HFF-Myc (cell line): Measurements from ENCODE around the gene NTM.

Source experiments
- DNase-seq: peaks from one replicate; pipeline ENCODE4 v3.0.0-alpha.2; 2011; ENCODE audit warnings: low read depth; ENCODE audit errors: extremely low read depth
- H3K4me3 ChIP-seq: replicated peaks from 2 replicates; pipeline ENCODE4 v1.5.1; 2011; ENCODE audit warnings: low read depth, mild to moderate bottlenecking, control low read depth, low read length
- CTCF ChIP-seq: IDR thresholded peaks from 2 replicates; pipeline ENCODE4 v1.5.1; 2012; ENCODE audit warnings: mild to moderate bottlenecking, low read depth, low read length, control low read depth; ENCODE audit errors: missing control alignments

Gene NTM

GRCh38 chr11:132187814-132188213, 817.4 kb downstream of the NTM start:
- no peak for DNase-seq
- no peak overlapping the region for H3K4me3 ChIP-seq
- TF ChIP-seq CTCF: no peak

GRCh38 chr11:132196928-132197327, 826.5 kb downstream of the NTM start:
- TF ChIP-seq CTCF: no peak
- H3K4me3 ChIP-seq: no peak overlapping the region
- DNase-seq: no peak

GRCh38 chr11:132200353-132200936, 830.0 kb downstream of the NTM start:
- DNase-seq: no peak
- H3K4me3 ChIP-seq: no peak overlapping the region
- TF ChIP-seq CTCF: no peak

GRCh38 chr11:132202621-132203020, 832.2 kb downstream of the NTM start:
- no peak for TF ChIP-seq CTCF
- no peak for DNase-seq
- H3K4me3 ChIP-seq: no peak overlapping the region

- TF ChIP-seq CTCF: no peak
- no peak for DNase-seq
- H3K4me3 ChIP-seq: no peak overlapping the region
Measured at GRCh38 chr11:132205006-132205405, 834.6 kb downstream of the NTM start.

- TF ChIP-seq CTCF: no peak
- DNase-seq: no peak
- H3K4me3 ChIP-seq: no peak overlapping the region
Measured at GRCh38 chr11:132205496-132205895, 835.1 kb downstream of the NTM start.

- DNase-seq: no peak
- no peak overlapping the region for H3K4me3 ChIP-seq
- TF ChIP-seq CTCF: no peak
Measured at GRCh38 chr11:132206993-132207392, 836.6 kb downstream of the NTM start.
